HG02763 (cell line): Measurements from ENCODE around the gene VCPKMT.
"Not testable (repeated sequence)": the region's sequence is repeated elsewhere in the genome, so short reads cannot be mapped to it uniquely, and the experiment has no call there.

Source experiments
- ATAC-seq: cut with Tn5 transposase; IDR thresholded peaks from one replicate; pipeline ENCODE4 v1.9.1; 2021; ENCODE audit warnings: mild to moderate bottlenecking, moderate library complexity; ENCODE audit not compliant: unreplicated experiment

VCPKMT gene

DNA sequence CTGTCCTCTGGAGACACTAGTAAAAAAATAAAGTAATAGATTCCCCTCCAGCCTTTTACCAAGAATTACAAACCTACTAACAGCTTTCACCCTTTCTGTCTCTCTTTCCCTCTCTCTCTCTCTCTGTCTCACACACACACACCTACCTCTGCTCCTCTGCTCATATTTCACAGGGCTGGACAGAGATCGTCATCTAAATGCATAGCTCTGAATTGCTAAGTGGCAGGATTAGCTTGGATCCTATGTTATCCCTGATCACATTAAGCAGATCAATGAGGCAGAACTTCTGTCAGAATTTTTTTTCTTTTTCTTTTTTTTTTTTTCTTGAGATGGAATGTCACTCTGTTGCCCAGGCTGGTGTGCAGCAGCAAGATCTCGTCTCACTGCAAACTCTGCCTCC, 22.9 kb downstream of the VCPKMT start:
- no peak for ATAC-seq

DNA sequence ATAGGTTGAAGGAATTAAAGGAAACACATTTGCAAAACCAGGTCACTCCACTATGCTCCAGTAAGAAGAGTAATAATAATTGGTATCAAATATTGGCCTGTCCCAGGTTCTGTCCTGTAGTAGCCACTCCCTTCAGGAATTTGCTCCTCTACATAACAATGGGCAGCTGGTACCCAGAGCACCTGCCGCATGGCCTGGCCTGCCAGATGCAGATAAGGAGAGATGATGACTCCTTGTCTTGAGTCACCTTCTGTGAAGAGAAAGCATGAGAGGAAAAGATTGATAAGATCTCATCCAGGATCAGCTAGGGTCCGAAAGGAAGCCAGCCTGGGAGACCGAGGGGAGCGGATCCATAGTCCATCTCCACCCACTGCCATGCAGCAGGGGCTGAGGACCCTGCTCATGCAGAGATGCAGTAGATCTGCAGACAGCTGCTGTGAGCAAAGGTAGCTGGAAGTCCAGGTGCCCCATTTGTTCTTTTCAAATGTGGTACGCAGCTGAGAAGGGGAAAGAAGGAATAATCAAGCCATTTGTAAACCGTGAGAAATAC, 24.3 kb downstream of the VCPKMT start:
- ATAC-seq: no peak

DNA sequence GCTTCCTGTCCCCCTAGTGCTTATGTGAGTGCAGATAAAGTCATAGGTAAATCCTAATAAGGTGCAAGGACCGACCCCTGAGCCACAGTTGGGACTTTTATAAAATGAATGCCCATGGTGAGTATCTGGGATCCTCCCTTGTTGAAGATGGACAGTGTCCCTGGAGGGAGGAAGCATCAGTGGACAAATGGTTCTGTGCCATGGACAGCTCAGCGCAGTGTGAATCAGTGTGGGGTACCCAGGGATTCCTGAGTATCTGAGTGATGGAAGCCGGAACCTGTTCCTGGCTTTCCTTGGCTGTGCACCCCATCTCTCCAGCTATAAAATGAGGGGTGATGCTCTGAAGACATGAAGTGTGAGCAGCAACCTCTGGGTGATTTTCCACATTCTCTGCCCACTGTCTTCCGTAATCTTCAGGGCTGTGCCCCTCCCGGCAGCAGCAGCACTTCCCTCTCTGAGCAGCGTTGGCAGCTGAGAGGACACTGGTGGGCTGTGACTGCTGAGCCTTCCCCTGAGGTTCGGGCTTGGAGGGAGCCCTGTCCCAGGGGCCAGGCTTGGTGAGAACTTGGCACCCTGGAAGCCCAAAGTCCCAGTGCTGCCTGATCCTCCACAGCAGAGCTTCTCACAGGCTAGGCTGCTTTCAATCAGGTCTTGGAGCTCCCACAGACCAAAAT, 25.0 kb downstream of the VCPKMT start:
- ATAC-seq: no peak

DNA sequence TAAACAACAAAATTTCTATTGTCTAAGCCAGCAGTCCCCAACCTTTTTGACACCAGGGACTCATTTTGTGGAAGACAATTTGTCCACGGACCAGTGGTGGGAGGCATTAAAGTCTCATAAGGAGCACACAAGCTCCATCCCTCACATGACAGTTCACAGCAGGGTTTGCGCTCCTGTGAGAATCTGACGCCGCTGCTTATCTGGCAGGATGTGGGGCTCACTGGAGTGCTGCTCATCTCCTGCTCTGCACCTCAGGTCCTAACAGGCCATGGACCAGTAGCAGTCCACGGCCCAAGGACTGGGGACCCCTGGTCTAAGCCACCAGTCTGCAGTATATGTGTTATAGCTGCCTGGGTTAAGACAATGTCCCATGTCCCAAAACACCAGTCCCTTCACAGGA, 27.2 kb downstream of the VCPKMT start:
- no peak for ATAC-seq

DNA sequence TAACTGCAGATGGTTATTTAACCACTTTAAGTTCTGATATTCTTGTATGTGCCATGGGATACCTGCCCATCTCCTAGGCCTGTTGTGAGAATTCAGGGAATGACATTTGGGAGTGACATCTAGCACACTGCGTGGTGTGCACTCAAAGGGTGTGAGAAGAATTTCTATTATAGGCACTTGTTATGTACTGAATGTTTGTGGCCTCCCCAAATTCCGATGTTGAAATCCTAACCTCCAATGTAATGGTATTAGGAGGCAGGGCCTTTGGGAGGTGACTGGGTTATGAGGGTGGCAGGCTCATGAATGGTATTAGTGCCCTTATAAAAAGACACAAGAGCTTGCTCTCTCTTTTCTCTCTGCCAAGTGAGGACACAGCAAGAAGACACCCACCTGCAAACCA, 27.6 kb downstream of the VCPKMT start:
- ATAC-seq: no peak

DNA sequence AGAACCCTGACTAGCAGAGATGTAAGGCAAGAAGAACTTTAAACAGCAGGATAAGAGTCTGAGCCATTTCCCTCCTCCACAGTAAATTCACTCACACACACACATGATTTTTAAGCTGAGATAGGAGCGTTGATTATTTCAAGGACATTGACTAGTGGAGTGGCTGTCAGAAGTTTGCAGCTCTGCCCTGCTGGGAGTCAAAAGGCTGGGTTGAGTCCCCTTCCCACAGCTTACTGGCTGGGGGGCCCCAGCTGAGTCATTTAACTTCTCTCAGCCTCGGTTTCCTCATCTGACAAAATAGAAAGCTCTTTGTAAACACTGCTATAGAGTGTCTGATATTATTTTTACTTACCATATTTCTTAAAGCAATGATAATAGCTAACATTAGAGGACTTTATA, 28.3 kb downstream of the VCPKMT start:
- ATAC-seq: no peak

DNA sequence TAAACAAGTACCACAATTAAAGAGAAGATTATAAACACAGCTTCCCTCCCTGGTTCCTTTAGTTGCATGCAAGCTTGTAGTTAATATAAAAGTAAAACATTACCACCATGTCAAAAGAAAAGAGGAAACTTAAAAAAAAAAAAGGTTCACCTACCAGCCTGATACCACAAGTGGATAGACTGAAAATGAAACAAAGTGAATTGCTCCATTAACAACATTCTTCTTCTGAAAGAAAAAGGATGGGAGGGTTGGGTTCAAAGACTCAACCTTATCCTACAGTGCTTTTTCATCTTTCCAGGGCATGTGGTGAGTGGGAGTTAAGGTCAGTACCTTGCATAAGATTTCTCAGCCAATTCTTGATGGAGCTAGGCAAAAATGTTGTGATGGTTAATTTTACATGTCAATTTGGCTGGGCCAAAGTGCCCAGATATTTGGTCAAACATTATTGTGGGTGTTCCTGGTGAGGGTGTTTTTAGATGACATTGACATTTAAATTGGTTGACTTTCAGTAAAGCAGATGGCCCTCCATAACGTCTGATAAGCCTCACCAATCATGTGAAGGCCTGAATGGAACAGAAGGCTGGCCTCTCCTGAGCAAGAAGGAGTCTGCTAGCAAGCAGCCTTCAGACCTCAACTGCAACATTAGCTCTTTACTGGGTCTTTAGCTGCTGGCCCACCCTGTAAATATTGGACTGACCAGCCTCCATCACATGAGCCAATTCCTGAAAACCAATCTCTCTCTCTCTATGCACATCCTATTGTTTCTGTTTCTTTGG, 28.8 kb downstream of the VCPKMT start:
- ATAC-seq: no peak

DNA sequence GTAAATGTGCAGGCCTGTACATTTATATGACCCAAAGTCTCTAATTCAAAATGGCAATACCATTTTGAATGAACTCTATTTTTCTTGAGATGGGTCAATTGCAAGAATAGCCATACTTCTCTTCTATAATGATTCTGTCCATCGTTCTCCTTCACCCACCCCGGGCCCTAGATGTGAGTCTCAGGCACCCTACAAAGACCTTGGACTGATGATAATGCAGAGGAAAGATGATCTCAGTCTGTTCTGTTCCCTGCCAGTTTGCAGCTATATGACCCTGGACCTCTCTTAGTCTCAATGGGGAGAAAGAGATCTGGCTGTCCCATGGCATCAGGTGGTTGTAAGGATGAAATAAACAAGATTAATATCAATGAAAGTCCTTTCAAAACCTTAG, 30.1 kb downstream of the VCPKMT start:
- ATAC-seq: no peak

DNA sequence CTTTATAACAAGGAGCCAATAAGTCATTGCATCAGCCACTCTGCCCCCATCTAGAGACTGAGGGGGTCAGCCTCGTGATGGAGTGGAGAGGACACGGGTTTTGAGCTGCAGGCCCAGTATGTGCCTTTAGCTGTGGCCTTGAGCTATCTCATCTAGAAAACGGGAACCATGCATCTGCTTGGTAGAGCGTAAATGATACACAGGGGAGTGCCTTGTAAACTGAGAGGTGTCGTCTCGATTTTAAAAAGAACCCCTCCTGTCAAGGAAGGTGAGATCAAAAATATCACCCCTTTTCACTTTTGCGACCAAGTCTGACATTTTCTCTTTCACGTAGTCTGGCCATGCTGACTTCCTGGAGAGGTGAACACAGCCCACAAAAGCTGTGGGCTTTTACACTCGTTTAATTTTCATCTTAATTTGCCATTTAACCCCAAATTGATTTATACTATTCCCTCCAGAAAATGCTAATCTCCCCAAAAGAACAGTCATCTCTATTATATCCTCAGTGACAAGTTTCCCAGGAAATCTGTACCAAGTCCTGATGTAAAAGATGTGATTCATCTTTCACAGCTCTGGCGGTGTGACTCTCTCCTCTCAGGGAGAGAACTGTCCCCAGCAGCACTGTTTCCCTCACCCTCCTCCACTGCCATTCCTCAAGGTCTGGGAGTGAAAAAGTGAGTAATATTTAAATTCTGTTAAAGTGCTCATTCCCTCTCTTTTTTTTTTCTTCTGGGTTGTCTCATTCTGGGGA, 30.6 kb downstream of the VCPKMT start:
- ATAC-seq: peak; percentile 53

DNA sequence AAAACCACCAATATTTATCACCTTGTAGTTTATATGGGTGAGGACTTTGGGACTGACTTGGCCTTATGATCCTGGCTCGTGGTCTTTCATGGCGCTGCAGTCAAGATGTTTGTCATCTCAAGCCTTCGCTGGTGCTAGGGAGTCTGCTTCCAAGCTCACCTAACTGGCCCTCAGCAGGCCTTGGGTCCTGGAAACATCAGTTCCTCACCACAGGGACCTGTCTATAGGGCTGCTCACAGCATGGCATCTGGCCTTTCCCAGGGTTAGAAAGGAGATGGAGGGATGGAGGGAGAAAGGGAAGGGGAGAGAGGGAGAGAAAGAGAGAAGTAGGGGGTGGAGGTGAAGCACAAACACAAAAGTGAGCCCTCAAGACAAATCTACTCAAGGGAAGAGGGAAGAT, 31.7 kb downstream of the VCPKMT start:
- ATAC-seq: no peak

DNA sequence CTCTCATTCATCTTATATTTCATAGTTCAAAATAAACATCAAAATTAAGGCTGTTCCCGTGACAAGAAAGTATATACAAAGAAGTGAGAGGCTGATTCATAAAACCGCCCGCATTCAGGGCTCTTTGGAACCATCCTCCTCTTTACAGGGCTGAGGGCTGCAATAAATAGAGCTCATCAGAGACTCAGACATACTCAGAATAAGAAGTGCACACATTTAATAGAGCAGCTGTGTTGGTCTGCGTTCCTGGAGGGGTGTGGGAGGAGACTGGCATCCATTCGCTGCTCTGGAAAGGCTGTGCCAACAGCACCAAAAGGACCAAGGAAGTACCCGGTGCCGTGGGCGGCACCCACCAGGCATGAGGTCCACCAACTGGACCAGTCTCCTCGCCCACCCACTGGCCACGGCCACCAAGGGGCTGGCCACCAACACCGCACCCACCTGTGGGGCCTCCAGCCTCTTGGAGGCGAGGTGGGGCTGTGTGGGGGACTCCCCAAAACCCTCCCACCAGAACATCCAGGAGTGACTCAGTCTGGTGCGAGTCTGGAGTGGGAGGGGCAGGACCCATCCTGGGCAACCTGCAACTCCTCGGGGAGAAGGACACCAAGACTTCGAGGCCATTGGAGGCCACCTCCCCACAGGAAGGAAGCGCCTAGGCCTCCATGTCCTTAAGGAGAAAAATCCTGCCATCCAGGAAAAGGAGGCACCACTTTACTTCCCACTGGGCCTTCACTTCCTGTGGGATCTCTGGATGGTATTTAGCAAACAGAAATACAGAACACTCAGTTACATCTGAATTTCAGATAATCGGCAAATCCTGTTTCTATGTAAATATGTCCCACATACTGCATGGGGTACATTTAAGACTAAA, 32.7 kb downstream of the VCPKMT start:
- ATAC-seq: peak; percentile 36

DNA sequence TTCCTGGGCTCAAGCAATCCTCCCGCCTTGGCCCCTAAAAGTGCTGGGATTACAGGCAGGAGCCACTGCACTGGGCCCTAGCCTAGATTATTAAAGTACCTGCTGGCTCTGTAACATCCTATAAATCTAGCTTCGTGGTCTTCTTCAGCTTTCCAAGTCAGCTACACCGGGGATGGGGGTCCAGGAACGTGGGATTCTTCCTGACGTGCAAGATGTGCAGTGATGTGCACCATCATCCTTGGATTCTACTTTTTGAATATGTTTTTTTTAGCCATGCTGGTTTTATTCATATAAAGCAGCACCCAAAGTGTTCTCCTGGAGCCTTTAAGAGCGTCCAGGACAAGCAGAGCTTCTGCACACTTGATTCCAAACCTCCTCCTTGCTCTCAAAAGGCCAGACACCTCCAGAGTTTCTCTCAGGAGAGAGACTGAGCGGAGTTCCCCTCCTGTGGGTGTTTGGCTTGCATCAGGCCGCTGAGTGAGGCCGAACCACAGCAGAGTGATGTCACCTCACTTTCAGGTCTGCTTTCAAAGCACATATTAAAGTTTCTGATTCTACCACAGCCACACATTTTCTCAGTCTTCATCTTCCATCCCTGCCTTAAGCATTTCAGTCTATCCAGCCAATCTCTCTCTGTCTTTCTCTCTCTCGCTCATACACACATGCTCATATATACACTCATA, 33.4 kb downstream of the VCPKMT start:
- peak; percentile 57 for ATAC-seq

DNA sequence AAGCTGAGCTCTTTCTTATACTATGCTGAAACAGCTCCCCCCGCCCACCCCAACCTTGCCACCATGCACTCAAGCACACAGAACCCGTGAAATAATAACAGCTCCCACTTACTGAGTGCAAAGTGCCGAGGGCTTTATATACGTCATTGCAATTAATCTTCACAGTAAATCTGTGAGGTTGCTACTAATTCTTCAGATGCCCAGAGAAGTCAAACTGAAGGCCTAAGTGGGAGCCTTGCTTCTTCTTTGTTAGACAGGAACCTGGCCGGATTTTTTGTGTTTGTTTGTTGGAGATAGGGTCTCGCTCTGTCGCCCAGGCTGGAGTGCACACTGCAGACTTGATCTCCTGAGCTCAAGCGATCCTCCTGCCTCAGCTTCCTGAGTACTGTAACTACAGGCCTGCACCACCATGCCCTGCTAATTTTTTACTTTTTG, 34.0 kb downstream of the VCPKMT start:
- no peak for ATAC-seq

DNA sequence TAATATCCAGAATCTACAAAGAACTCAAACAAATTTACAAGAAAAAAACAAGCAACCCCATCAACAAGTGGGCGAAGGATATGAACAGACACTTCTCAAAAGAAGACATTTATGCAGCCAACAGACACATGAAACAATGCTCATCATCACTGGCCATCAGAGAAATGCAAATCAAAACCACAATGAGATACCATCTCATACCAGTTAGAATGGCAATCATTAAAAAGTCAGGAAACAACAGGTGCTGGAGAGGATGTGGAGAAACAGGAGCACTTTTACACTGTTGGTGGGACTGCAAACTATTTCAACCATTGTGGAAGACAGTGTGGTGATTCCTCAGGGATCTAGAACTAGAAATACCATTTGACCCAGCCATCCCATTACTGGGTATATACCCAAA, 37.3 kb downstream of the VCPKMT start:
- not testable (repeated sequence) for ATAC-seq

DNA sequence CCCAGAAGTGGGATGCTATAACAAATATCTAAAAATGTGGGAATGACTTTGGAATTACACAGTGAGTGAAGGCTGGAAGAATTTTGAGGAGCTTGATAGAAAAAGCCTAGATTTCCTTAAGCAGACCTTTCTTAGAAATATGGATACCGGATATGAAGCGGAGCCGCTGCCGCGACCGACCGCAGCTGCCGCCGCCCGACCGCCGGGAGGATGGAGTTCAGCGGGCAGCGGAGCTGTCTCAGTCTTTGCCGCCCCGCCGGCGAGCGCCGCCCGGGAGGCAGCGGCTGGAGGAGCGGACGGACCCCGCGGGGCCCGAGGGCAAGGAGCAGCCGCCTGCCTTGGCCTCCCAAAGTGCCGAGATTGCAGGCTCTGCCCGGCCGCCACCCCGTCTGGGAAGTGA, 42.7 kb downstream of the VCPKMT start:
- ATAC-seq: not testable (repeated sequence)

DNA sequence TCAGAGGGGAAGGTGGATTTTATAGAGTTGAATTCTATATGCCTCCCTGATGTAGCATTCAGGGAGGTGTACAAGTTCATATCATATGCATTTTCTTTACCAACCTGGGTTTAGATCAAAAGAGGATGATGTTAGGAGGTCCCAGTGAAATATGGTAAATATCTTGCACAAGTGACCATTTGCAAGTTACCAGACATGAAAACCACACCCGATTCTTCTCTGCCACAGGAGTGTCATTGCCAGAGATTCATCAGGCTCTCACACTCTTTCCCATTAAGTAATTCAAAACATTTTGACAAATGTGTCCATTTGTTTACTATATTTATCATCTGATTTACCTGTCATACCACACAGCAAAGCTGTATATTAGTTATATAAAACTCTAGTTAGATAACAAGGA, 44.0 kb downstream of the VCPKMT start:
- no peak for ATAC-seq

DNA sequence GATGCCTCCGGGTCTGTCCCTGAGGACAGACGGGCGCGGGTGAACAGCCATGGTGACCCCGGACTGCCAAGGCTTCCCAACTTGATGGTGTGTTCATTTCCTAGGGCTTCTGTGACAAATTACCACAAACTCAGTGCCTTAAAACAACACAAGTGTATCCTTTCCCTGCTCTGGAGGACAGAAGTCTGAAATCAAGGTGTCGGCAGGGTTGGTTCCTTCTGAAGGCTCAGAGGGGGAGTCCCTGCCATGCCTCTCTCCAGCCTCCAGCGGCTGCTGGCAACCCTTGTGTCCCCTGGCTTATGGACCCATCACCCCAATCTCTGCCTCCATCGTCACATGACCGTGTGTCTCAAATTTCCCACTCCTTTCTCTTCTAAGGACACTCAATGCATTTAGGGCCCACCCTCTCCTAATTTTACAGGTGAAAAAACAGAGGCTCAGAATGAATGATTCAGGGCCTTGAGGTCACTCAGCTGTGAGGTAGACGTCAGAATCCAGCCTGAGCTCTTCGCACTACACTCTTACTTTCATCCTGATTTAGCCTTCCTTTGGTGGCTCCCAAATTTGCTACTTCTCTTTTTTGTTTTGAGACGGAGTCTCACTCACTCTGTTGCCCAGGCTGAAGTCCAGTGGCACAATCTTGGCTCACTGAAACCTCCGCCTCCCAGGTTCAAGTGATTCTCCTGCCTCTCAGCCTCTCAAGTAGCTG, 45.4 kb downstream of the VCPKMT start:
- ATAC-seq: no peak

DNA sequence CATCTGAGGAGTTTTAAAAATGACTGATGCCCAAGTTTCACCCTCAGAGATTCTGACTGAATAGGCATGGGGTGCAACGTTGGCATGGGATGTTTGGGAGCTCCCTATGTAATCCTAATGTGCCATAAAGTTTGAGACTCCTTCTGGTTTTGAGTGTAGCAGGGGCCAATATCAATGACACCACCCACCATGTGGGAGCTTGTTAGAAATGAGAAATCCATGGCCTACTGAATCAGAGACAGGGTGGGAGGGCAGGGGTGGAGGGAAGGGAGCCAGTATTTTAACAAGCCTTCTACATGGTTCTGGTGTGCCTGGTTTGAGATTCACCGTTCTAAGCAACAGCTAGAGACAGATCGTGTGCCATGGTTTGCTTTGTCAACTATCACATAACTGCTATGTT, 46.1 kb downstream of the VCPKMT start:
- no peak for ATAC-seq

DNA sequence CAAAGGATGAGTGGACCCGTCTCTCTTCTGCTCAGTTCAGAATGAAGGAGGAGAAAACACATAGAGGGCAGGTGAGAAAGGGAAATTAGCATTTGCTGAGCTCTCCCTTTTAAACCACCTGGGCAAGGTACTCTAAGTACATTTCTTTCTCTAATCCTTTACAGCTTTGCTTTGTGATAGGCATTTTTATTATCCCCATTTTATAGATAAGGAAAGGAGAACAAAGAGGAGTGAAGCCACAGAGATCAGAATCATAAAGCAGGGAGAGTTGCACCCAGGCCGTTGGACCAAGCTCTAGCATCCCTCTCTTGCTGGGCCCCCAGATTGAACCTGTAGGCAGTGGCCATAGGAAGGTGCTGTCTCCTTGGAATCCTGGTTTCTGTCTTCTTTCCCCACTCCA, 47.0 kb downstream of the VCPKMT start:
- no peak for ATAC-seq
